ENCODE data around the gene KIF11. TPM values are rescaled to one million over a fixed set of nuclear protein-coding genes. Genes with fewer than 3 reads are reported as not detected.

The KIF11 gene
- total and polyA plus RNA-seq, 2 experiments from 2014 or later, result 7.1 to 19.9 TPM

- TF ChIP-seq CTCF (IDR thresholded peaks at IDR 0.05; ENCODE audit: low read depth, low read length), result no peak
- H3K4me1 ChIP-seq (ENCODE audit: low read depth), result no peaks in the 10 kb centered on the region
- peaks cover 1% of the 10 kb centered on the region for H3K27me3 ChIP-seq
- H3K36me3 ChIP-seq, result no peaks in the 10 kb centered on the region
- H3K27ac ChIP-seq, result no peak overlapping the region
- H3K4me3 ChIP-seq, result no peak overlapping the region
- H3K9me3 ChIP-seq (ENCODE audit: low read depth), result no peaks in the 10 kb centered on the region
- no peak for DNase-seq (ENCODE audit: low read depth in 1 of 2, low spot score in 1 of 2)
Observed at GRCh38 chr10:92681306-92681834, 88.4 kb downstream of the KIF11 start.

GRCh38 chr10:92688573-92688926, 95.6 kb downstream of the KIF11 start:
- H3K27ac ChIP-seq, result no peak overlapping the region
- H3K27me3 ChIP-seq, result peaks cover 64% of the 10 kb centered on the region
- no peaks in the 10 kb centered on the region for H3K9me3 ChIP-seq (ENCODE audit: low read depth)
- no peaks in the 10 kb centered on the region for H3K36me3 ChIP-seq
- no peaks in the 10 kb centered on the region for H3K4me1 ChIP-seq (ENCODE audit: low read depth)
- no peak for TF ChIP-seq CTCF (IDR thresholded peaks at IDR 0.05; ENCODE audit: low read depth, low read length)
- no peak overlapping the region for H3K4me3 ChIP-seq
- no peak for DNase-seq (ENCODE audit: low read depth in 1 of 2, low spot score in 1 of 2)

- DNase-seq (ENCODE audit: low read depth in 1 of 2, low spot score in 1 of 2), result peak; percentile 39 to 48
- no peaks in the 10 kb centered on the region for H3K9me3 ChIP-seq (ENCODE audit: low read depth)
- peak; percentile 18 for TF ChIP-seq CTCF (IDR thresholded peaks at IDR 0.05; ENCODE audit: low read depth, low read length)
- peak overlapping the region; percentile 25 for H3K4me3 ChIP-seq
- H3K4me1 ChIP-seq (ENCODE audit: low read depth), result no peaks in the 10 kb centered on the region
- H3K27me3 ChIP-seq, result peaks cover 69% of the 10 kb centered on the region
- H3K27ac ChIP-seq, result no peak overlapping the region
- no peaks in the 10 kb centered on the region for H3K36me3 ChIP-seq
Observed at GRCh38 chr10:92688927-92689662, 96.2 kb downstream of the KIF11 start.

- H3K27ac ChIP-seq, result no peak within 1 kb of the TSS
Observed at GRCh38 chr10:92689663-92690210, 96.8 kb downstream of the KIF11 start, which contains the start of gene HHEX. Gene HHEX (plus strand): TSS chr10:92689955. CDS start chr10:92689987, 32 bp downstream.

More at GRCh38 chr10:92689663-92690210, 96.8 kb downstream of the KIF11 start, which contains the start of gene HHEX:
- DNase-seq (ENCODE audit: low read depth in 1 of 2, low spot score in 1 of 2), result peak; percentile 52 to 83
- Histone ChIP-seq H3K9me3 (ENCODE audit: low read depth) (no peaks in the 10 kb centered on the region), H3K4me1 (ENCODE audit: low read depth) (no peaks in the 10 kb centered on the region), H3K27me3 (peaks cover 76% of the 10 kb centered on the region), H3K36me3 (no peaks in the 10 kb centered on the region), H3K4me3 (peak within 1 kb of the TSS; percentile 25)
- no peak for TF ChIP-seq CTCF (IDR thresholded peaks at IDR 0.05; ENCODE audit: low read depth, low read length)

Data from cardiac muscle cell (in vitro differentiated cells and primary cell).